ENCODE data around the gene PTPRM. TPM values are rescaled to one million over a fixed set of nuclear protein-coding genes. Genes with fewer than 3 reads are reported as not detected.

PTPRM gene
- total RNA-seq, 1 donor from 2014 or later: 59.0 TPM

GRCh38 chr18:7567474-7568425 is 634 bp downstream of the PTPRM start:
- DNase-seq (ENCODE audit: low read depth, low spot score): no peak

- DNase-seq (ENCODE audit: low read depth, low spot score): no peak
Observed at GRCh38 chr18:7568426-7568825, 1.3 kb downstream of the PTPRM start.

- DNase-seq (ENCODE audit: low read depth, low spot score): no peak
Observed at GRCh38 chr18:7571626-7572025, 4.5 kb downstream of the PTPRM start.

- no peak for DNase-seq (ENCODE audit: low read depth, low spot score)
Observed at GRCh38 chr18:7572822-7573221, 5.7 kb downstream of the PTPRM start.

GRCh38 chr18:7575465-7576028 is 8.4 kb downstream of the PTPRM start:
- no peak for DNase-seq (ENCODE audit: low read depth, low spot score)

DNA sequence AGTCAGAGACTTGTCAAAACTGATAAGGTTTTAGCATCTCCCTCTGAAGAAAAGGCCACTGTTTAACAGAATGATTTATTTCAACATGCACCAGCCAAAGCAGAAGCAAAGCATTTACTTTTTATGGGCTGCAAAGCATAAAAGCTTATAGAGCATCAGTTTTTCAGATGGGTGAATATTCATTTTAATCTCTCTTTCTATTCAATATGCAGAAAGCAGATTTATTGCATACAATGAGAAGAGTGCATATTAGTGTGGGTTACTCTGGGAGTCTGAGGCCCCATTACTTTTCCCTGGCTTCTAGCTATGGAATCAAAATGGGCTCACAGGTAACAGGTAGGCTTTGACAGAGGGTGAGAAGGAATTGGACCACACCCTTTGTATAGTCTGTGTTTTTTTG is 9.0 kb downstream of the PTPRM start:
- DNase-seq (ENCODE audit: low read depth, low spot score): no peak

- DNase-seq (ENCODE audit: low read depth, low spot score): no peak
Observed at GRCh38 chr18:7576685-7577084, 9.6 kb downstream of the PTPRM start.

DNA sequence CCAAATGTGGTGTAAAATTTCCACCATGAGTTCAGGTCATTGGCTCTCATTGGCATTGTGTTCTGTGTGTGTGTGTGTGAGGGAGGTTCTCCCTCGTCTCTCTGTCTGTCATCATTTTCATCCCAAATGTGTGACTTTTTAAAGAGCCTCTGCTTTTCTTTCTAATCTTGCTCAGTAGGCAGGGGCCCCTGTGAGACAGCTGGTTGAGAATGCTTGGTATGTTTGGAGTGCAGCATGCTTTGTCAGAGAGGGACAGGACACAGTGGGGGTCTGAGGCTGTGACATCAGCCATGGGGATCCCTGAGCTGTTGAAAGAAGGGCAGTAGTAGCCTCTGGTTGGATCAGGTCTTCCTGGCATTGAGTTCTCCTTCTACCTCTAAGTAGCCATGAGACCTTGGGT is 10.6 kb downstream of the PTPRM start:
- DNase-seq (ENCODE audit: low read depth, low spot score): no peak

DNA sequence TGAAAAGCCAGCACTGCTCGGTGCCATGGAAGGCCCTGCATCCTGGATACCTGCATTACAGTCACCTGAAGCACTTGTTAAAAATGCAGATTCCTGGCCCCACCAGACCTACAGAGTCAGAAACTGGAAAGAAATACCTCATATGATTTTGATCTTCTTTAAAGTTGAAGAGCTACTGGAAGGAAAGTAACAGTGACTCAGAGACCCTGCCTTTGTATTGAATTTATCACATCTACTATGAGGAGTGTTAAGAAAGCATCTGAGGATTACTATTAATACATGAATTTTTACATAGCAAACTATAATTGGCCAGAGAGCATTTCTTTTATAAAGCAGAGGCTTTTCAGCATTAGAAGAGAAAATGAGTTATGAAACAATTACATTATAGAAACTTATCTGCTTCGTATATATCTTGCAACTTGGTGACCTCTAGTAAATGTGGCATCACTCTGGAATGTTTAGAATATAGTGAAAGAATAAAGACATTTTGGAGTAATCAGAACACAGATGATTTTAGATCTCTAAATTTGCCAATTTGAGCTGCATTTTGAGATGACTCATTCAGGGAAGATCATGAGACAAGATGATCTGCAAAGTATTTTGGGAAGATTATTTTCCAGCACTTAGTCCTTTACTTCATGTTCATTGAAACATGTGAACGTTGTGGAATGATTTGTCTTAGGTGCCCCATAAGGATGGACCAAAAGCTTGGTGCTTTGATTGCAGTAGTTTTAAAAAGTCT is 12.2 kb downstream of the PTPRM start:
- DNase-seq (ENCODE audit: low read depth, low spot score): no peak

- no peak for DNase-seq (ENCODE audit: low read depth, low spot score)
Observed at GRCh38 chr18:7579918-7580542, 12.9 kb downstream of the PTPRM start.

- no peak for DNase-seq (ENCODE audit: low read depth, low spot score)
Observed at GRCh38 chr18:7584646-7585275, 17.6 kb downstream of the PTPRM start.

DNA sequence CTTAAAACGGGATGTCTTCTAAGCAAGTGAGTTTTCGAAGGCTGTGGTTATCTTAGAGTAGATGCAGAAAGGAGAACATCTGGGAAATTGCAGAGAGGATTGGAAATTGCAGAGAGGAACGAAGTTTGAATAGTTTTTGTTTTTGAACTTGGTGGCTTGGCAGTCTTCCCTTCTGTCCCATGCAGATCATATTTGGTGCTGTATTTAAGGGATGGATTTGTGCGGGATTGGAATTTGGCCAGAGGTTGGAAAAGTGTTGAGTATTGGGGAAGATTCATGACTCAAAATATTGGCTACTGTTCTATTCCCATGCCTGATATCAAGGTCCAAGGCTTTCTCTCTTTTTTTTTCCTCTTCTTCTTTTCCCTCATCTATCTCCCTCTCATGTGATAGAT is 18.2 kb downstream of the PTPRM start:
- DNase-seq (ENCODE audit: low read depth, low spot score): no peak

GRCh38 chr18:7586379-7586778 is 19.3 kb downstream of the PTPRM start:
- no peak for DNase-seq (ENCODE audit: low read depth, low spot score)

- DNase-seq (ENCODE audit: low read depth, low spot score): no peak
Observed at GRCh38 chr18:7590826-7591560, 23.9 kb downstream of the PTPRM start.

DNA sequence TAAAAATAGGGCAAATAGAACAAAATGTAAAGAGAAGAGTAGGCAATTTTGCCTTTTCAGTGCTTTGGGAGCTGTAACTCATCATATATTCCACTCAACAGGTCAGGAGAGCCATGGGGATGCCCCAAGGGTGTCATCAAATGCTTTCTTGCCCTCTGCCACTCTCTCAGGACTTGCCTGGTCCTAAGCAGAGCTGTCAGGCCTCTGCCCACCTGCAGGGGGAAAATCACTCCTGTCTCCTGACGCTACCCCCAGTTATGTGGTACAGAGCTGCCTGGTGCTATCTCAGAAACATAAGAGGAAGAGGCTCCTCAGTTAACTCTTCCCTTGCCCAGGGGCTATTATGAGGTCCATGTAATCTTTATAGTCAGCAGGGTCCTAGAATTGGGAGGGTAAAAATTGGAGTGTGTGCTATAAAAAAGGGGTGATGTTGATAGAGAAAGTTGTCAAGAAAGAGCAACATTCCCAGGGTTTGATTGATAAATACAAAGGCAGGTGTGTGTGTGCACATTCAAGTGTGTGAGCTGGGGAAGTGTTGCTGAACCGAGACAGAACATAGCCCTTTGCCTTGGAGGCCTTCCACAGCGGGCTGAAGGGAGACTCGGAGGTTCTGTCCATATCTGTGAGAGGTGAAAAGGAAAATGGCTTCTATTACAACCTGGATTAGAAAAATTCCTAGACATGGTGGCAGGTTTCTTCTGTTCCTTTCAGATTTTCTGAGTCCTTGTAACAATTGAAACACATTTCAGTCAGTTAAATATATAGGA is 25.4 kb downstream of the PTPRM start:
- DNase-seq (ENCODE audit: low read depth, low spot score): no peak

DNA sequence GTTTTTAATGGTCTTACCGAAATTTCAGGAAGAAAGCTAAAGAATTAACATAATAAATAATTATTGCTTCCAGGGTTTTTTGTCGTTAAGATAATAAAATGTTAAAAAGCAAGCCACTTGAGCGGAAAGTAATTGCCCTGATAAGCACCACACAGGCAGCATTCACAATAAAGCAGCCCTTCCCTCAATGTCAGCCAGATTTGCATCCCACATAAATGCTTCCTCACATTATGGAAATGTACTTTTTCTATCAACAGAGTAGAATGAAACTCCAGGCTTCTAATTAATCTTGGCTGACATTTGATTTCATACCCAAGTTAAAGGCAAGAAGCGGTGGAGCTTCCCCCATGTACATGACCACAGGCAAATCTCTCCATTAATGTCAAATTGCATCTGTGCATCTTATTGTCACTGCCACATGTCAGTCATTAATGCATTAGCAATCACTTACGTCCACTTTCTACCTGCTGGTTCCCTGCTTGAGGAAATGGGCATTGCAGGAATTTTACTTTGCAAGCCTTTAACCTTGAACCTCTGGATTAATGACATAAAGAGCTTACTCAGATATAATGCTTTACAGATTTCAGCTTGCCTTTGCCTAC is 26.2 kb downstream of the PTPRM start:
- no peak for DNase-seq (ENCODE audit: low read depth, low spot score)

DNA sequence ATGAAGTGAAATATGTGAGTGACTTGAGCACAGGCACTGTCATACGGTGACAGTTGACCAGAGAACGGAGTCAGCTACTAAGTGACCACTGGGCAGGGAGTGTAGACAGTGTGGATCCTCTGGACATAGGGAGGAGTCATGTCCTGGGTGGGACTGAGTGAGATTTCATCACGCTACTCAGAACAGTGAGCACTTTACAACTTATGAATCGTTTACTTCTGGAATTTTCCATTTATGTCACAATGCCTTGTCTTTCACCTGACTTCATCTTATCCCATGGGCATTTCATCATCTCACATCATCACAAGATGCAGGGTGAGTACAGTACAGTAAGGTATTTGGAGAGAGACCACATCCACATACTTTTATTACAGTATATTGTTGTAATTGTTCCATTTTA is 29.0 kb downstream of the PTPRM start:
- DNase-seq (ENCODE audit: low read depth, low spot score): no peak

GRCh38 chr18:7597500-7597899 is 30.4 kb downstream of the PTPRM start:
- no peak for DNase-seq (ENCODE audit: low read depth, low spot score)
